ENCODE results near the gene TXNRD1. TPM values are rescaled to one million over a fixed set of nuclear protein-coding genes. Genes with fewer than 3 reads are reported as not detected.
"Not testable (repeated sequence)": the region's sequence is repeated elsewhere in the genome, so short reads cannot be mapped to it uniquely, and the experiment has no call there.

The TXNRD1 gene
- total RNA-seq, 1 donor from 2014 or later: 74.7 TPM

DNA sequence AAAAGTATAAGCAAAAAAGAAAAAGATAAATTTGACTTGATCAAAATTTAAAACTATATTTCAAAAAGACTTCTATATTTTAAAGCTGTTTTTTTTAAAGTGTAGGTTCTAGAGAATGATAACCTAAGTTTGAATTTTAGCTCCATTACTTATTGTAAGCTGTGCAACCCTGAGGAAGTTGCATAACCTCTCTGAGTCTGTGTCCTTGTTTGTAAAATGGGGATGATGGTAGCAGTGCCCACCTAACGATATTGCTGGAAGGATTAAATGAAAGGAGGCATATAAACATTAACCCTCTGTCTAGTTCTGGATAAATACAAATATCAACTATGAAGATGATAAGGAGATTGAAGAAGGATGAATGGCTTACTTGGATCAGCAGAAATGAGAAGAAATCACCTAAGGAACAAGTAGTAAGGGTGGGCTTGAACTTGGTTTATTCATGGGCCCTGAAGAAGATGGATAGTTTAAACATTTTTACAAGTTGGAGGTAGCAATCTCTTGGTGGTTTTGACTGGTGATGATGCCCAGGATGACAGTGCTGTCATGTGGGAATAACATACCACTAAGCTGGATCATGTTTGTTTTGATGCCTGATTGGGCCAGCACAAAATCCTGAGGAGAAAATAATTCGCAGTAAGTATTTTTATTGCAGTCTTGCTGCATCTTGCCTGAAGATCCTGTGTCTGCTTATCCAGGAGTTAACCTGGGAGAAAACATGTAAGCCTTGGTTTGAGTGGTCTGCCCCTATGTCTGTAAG lies 35.0 kb downstream of the TXNRD1 start:
- Mint-ChIP-seq H3K9me3 (no peaks in the 10 kb centered on the region), H3K36me3 (no peaks in the 10 kb centered on the region), H3K4me3 (no peak overlapping the region), H3K4me1 (no peaks in the 10 kb centered on the region), H3K27ac (no peak overlapping the region), H3K27me3 (ENCODE audit: low read depth) (no peaks in the 10 kb centered on the region)
- TF ChIP-seq CTCF (IDR thresholded peaks at IDR 0.05; ENCODE audit: unreplicated experiment): no peak
- no peak for DNase-seq (ENCODE audit: low spot score in 2 of 2, unreplicated experiment in 2 of 2)

DNA sequence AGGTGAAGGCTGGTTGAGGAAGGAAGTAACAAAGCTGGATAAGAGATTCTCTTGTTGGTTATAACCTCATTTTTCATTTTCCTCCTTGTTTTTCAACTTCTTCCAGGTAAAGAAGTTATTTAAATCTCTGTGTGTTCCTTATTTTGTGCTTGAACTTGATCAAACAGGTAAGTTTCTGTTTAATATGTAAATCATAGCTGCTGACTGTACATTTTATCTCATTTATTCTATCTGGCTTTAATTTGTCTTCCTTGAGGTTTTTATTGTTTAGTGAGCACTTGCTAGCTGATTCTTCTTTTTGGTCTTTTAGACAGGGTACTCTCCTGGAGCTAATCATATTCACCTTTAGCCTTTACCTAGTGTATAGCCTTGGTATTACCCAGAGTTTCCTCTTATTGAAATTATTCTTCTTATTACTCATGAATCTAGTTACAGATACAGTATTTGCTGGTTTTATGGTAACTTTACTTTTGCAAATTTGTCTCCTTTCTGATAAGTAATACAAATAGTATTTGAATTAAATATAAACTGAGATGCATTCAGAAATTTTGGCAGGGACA lies 42.4 kb downstream of the TXNRD1 start:
- no peaks in the 10 kb centered on the region for H3K9me3 Mint-ChIP-seq
- H3K27me3 Mint-ChIP-seq (ENCODE audit: low read depth): no peaks in the 10 kb centered on the region
- H3K27ac Mint-ChIP-seq: no peak overlapping the region
- H3K4me3 Mint-ChIP-seq: no peak overlapping the region
- no peak for DNase-seq (ENCODE audit: low spot score in 2 of 2, unreplicated experiment in 2 of 2)
- no peaks in the 10 kb centered on the region for H3K4me1 Mint-ChIP-seq
- no peak for TF ChIP-seq CTCF (IDR thresholded peaks at IDR 0.05; ENCODE audit: unreplicated experiment)
- no peaks in the 10 kb centered on the region for H3K36me3 Mint-ChIP-seq

GRCh38 chr12:104258476-104259067 lies 43.0 kb downstream of the TXNRD1 start:
- DNase-seq (ENCODE audit: low spot score in 2 of 2, unreplicated experiment in 2 of 2): no peak
- no peak for TF ChIP-seq CTCF (IDR thresholded peaks at IDR 0.05; ENCODE audit: unreplicated experiment)
- Mint-ChIP-seq H3K4me1 (no peaks in the 10 kb centered on the region), H3K9me3 (no peaks in the 10 kb centered on the region), H3K36me3 (no peaks in the 10 kb centered on the region), H3K27me3 (ENCODE audit: low read depth) (no peaks in the 10 kb centered on the region), H3K27ac (no peak overlapping the region), H3K4me3 (no peak overlapping the region)

DNA sequence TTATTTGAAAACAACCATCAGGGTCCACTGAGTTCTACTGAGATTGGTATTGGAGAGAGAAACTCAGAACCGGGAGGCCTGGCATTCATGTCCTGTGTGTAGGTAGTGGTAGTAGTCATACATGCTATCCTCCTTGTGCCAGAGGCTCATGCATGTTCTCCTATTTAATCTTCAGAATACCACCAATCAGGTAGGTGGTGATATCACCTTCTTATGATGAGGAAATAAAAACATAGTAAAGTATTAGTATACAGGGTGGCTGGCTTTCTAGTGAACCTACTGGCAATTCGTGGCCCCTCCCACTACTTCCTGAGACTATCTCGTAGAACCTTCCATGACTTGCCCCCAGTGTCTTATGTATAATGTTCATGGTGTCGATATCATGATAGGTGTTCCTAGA lies 47.4 kb downstream of the TXNRD1 start:
- no peaks in the 10 kb centered on the region for H3K9me3 Mint-ChIP-seq
- peaks cover 4% of the 10 kb centered on the region for H3K4me1 Mint-ChIP-seq
- no peak overlapping the region for H3K4me3 Mint-ChIP-seq
- TF ChIP-seq CTCF (IDR thresholded peaks at IDR 0.05; ENCODE audit: unreplicated experiment): no peak
- no peaks in the 10 kb centered on the region for H3K36me3 Mint-ChIP-seq
- H3K27ac Mint-ChIP-seq: no peak overlapping the region
- H3K27me3 Mint-ChIP-seq (ENCODE audit: low read depth): no peaks in the 10 kb centered on the region
- DNase-seq (ENCODE audit: low spot score in 2 of 2, unreplicated experiment in 2 of 2): no peak

GRCh38 chr12:104263580-104264358 lies 48.2 kb downstream of the TXNRD1 start:
- Mint-ChIP-seq H3K4me3 (no peak overlapping the region), H3K27ac (no peak overlapping the region), H3K9me3 (no peaks in the 10 kb centered on the region), H3K36me3 (no peaks in the 10 kb centered on the region), H3K27me3 (ENCODE audit: low read depth) (no peaks in the 10 kb centered on the region), H3K4me1 (peaks cover 4% of the 10 kb centered on the region)
- no peak for TF ChIP-seq CTCF (IDR thresholded peaks at IDR 0.05; ENCODE audit: unreplicated experiment)
- DNase-seq (ENCODE audit: low spot score in 2 of 2, unreplicated experiment in 2 of 2): no peak

DNA sequence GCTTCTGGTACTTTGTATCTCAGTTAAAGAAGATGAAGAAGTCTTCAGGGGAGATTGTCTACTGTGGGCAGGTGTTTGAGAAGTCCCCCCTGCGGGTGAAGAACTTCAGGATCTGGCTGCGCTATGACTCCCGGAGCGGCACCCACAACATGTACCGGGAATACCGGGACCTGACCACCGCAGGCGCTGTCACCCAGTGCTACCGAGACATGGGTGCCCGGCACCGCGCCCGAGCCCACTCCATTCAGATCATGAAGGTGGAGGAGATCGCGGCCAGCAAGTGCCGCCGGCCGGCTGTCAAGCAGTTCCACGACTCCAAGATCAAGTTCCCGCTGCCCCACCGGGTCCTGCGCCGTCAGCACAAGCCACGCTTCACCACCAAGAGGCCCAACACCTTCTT lies 49.9 kb downstream of the TXNRD1 start:
- not testable (repeated sequence) for H3K4me1 Mint-ChIP-seq; DNase-seq (ENCODE audit: low spot score in 2 of 2, unreplicated experiment in 2 of 2); H3K4me3 Mint-ChIP-seq; H3K27me3 Mint-ChIP-seq (ENCODE audit: low read depth); H3K36me3 Mint-ChIP-seq; H3K9me3 Mint-ChIP-seq; H3K27ac Mint-ChIP-seq
